Stimulated activated CD4-positive, alpha-beta T cell treated with anti-CD3 and anti-CD28 coated beads, Interleukin-15, amount 100 ng/mL, for 1 hour (primary cell): ENCODE measurements around the gene STAG2.
"Not testable (repeated sequence)": the region's sequence is repeated elsewhere in the genome, so short reads cannot be mapped to it uniquely, and the experiment has no call there.

Experiments
- DNase-seq, 2 donors: peaks; one replicate each; pipeline ENCODE4 v3.0.0-alpha.2; 2020; ENCODE audit warnings: low read depth in 1 of 2, low spot score in 1 of 2

STAG2 gene

GRCh38 chrX:124030520-124030919 lies 69.0 kb downstream of the STAG2 start:
- no peak for DNase-seq

- DNase-seq, result no peak
These were observed 72.3 kb downstream of the STAG2 start for GRCh38 chrX:124033821-124034220.

GRCh38 chrX:124035657-124036056 lies 74.2 kb downstream of the STAG2 start:
- DNase-seq, result no peak

- no peak for DNase-seq
These were observed 80.5 kb downstream of the STAG2 start for GRCh38 chrX:124042042-124042441.

- DNase-seq, result no peak
These were observed 83.6 kb downstream of the STAG2 start for GRCh38 chrX:124045109-124045508.

GRCh38 chrX:124084417-124084816 lies 122.9 kb downstream of the STAG2 start:
- DNase-seq, result not testable (repeated sequence)

- DNase-seq, result no peak
These were observed 123.6 kb downstream of the STAG2 start for GRCh38 chrX:124085063-124085462.

- no peak for DNase-seq
These were observed 124.9 kb downstream of the STAG2 start for GRCh38 chrX:124086411-124086810.

GRCh38 chrX:124087000-124087746 lies 125.7 kb downstream of the STAG2 start:
- DNase-seq, result no peak

GRCh38 chrX:124093222-124093621 lies 131.7 kb downstream of the STAG2 start:
- DNase-seq, result no peak

- DNase-seq, result no peak
These were observed 135.6 kb downstream of the STAG2 start for GRCh38 chrX:124097116-124097515.

GRCh38 chrX:124098089-124098488 lies 136.6 kb downstream of the STAG2 start:
- no peak for DNase-seq

GRCh38 chrX:124103966-124104365 lies 142.5 kb downstream of the STAG2 start:
- DNase-seq, result no peak

GRCh38 chrX:124104512-124104911 lies 143.0 kb downstream of the STAG2 start:
- DNase-seq, result not testable (repeated sequence)

- DNase-seq, result no peak
These were observed 152.4 kb downstream of the STAG2 start for GRCh38 chrX:124113621-124114600.

GRCh38 chrX:124117325-124117724 lies 155.8 kb downstream of the STAG2 start:
- DNase-seq, result no peak

- no peak for DNase-seq
These were observed 164.0 kb downstream of the STAG2 start for GRCh38 chrX:124125471-124125870.

- DNase-seq, result no peak
These were observed 166.0 kb downstream of the STAG2 start for GRCh38 chrX:124127496-124127895.

GRCh38 chrX:124132437-124132836 lies 170.9 kb downstream of the STAG2 start:
- not testable (repeated sequence) for DNase-seq

- no peak for DNase-seq
These were observed 184.2 kb downstream of the STAG2 start for GRCh38 chrX:124145749-124146148.

- DNase-seq, result no peak
These were observed 189.7 kb downstream of the STAG2 start for GRCh38 chrX:124151195-124151594.
